Liver (tissue), 9 donors: ENCODE data around the gene CACNG4. TPM values are rescaled to one million over a fixed set of nuclear protein-coding genes. Genes with fewer than 3 reads are reported as not detected.

Experiments used
- DNase-seq: peaks from one replicate; pipeline ENCODE4 v3.0.0-alpha.2; 2017; ENCODE audit warnings: low spot score
- H3K27ac ChIP-seq, 2 donors: one replicate each; pipeline ENCODE4 v1.7.0; 2013; ENCODE audit warnings: inconsistent platforms in 2 of 2, low read length in 2 of 2, control low read depth in 1 of 2, low read depth in 1 of 2, mild to moderate bottlenecking in 1 of 2
- H3K27me3 ChIP-seq, 4 donors: one replicate each; pipeline versions ENCODE4 v1.6.1 to v1.7.0; 2013; ENCODE audit warnings: low read length in 3 of 4, inconsistent platforms in 1 of 4, mild to moderate bottlenecking in 1 of 4, moderate library complexity in 1 of 4; ENCODE audit not compliant: control insufficient read depth in 4 of 4, insufficient read depth in 4 of 4
- H3K36me3 ChIP-seq, 4 donors: one replicate each; pipeline versions ENCODE4 v1.6.1 to v1.7.0; 2013; ENCODE audit warnings: low read length in 3 of 4, mild to moderate bottlenecking in 3 of 4, low read depth in 1 of 4, moderate library complexity in 1 of 4; ENCODE audit not compliant: control insufficient read depth in 4 of 4, insufficient read depth in 3 of 4
- H3K4me1 ChIP-seq, 4 donors: one replicate each; pipeline versions ENCODE4 v1.6.1 to v1.7.0; 2013; ENCODE audit warnings: low read length in 3 of 4, mild to moderate bottlenecking in 3 of 4, moderate library complexity in 1 of 4; ENCODE audit not compliant: control insufficient read depth in 4 of 4, insufficient read depth in 4 of 4
- H3K4me3 ChIP-seq, 3 donors: one replicate each; pipeline versions ENCODE4 v1.6.1 to v1.7.0; 2013; ENCODE audit warnings: low read length in 3 of 3, control low read depth in 1 of 3, low read depth in 1 of 3, mild to moderate bottlenecking in 1 of 3
- H3K9ac ChIP-seq, 2 donors: one replicate each; pipeline ENCODE4 v1.7.0; 2013; ENCODE audit warnings: low read length in 2 of 2, mild to moderate bottlenecking in 2 of 2, moderate library complexity in 2 of 2, control low read depth in 1 of 2, low read depth in 1 of 2
- H3K9me3 ChIP-seq, 4 donors: one replicate each; pipeline versions ENCODE4 v1.6.1 to v1.7.0; 2013; ENCODE audit warnings: low read length in 3 of 4; ENCODE audit not compliant: control insufficient read depth in 4 of 4
- ATF3 ChIP-seq: IDR thresholded peaks from 2 replicates; pipeline ENCODE4 v1.6.1; 2016; ENCODE audit warnings: antibody characterized with exemption
- CTCF ChIP-seq: fragments of 150-350 bp; IDR thresholded peaks from 2 replicates; pipeline ENCODE4 v1.5.1; 2017; ENCODE audit warnings: improper control_type of control experiment, low read depth, low read length; ENCODE audit not compliant: missing input control
- EGR1 ChIP-seq, 2 donors: IDR thresholded peaks; 2 replicates each; pipeline ENCODE4 v1.6.1; 2016 to 2018; ENCODE audit warnings: antibody characterized with exemption in 2 of 2, low read depth in 2 of 2
- FOXA1 ChIP-seq: IDR thresholded peaks from 2 replicates; pipeline ENCODE4 v1.6.1; 2016; ENCODE audit warnings: antibody characterized with exemption
- FOXA2 ChIP-seq: IDR thresholded peaks from 2 replicates; pipeline ENCODE4 v1.6.1; 2016; ENCODE audit warnings: antibody characterized with exemption
- GABPA ChIP-seq, 2 donors: IDR thresholded peaks in 1 of 2; conservative IDR thresholded peaks in 1 of 2; 2 replicates each; pipeline ENCODE4 v1.6.1; 2016; ENCODE audit warnings: antibody characterized with exemption in 2 of 2, mild to moderate bottlenecking in 1 of 2, moderate library complexity in 1 of 2
- HNF4A ChIP-seq, 2 donors: conservative IDR thresholded peaks; 2 replicates each; pipeline ENCODE4 v1.6.1; 2016; ENCODE audit warnings: antibody characterized with exemption in 2 of 2, mild to moderate bottlenecking in 2 of 2
- HNF4G ChIP-seq: IDR thresholded peaks from 2 replicates; pipeline ENCODE4 v1.6.1; 2016; ENCODE audit warnings: antibody characterized with exemption
- JUND ChIP-seq, 2 donors: IDR thresholded peaks; 2 replicates each; pipeline ENCODE4 v1.6.1; 2016; ENCODE audit warnings: antibody characterized with exemption in 2 of 2
- MAX ChIP-seq: IDR thresholded peaks from 2 replicates; pipeline ENCODE4 v1.6.1; 2016; ENCODE audit warnings: antibody characterized with exemption
- NR2F2 ChIP-seq: IDR thresholded peaks from 2 replicates; pipeline ENCODE4 v1.6.1; 2016; ENCODE audit warnings: antibody characterized with exemption
- RAD21 ChIP-seq, 2 donors: IDR thresholded peaks; 2 replicates each; pipeline ENCODE4 v1.6.1; 2016; ENCODE audit warnings: antibody characterized with exemption in 2 of 2, mild to moderate bottlenecking in 2 of 2
- REST ChIP-seq: IDR thresholded peaks from 2 replicates; pipeline ENCODE4 v1.6.1; 2016; ENCODE audit warnings: antibody characterized with exemption, mild to moderate bottlenecking
- RXRA ChIP-seq, 2 donors: IDR thresholded peaks; 2 replicates each; pipeline ENCODE4 v1.6.1; 2017 to 2018; ENCODE audit warnings: antibody characterized with exemption in 2 of 2, mild to moderate bottlenecking in 1 of 2
- SP1 ChIP-seq: IDR thresholded peaks from 2 replicates; pipeline ENCODE4 v1.6.1; 2018; ENCODE audit warnings: antibody characterized with exemption, mild to moderate bottlenecking
- TAF1 ChIP-seq: conservative IDR thresholded peaks from 2 replicates; pipeline ENCODE4 v1.6.1; 2016; ENCODE audit warnings: antibody characterized with exemption, mild to moderate bottlenecking
- YY1 ChIP-seq: IDR thresholded peaks from 2 replicates; pipeline ENCODE4 v1.6.1; 2016; ENCODE audit warnings: antibody characterized with exemption, mild to moderate bottlenecking
- ZBTB33 ChIP-seq: IDR thresholded peaks from 2 replicates; pipeline ENCODE4 v1.6.1; 2016; ENCODE audit warnings: antibody characterized with exemption
- WGBS: extraction: QIAGEN DNeasy Blood & Tissue Kit; methylation state at CpG from one replicate; pipeline ENCODE4 v1.1.7; 2013; 5-methylcytosine and 5-hydroxymethylcytosine counted together
- polyA plus RNA-seq, 2 donors: library from polyadenylated mRNA; stranded (reverse) in 1 of 2; unstranded in 1 of 2; fragments of 200-250 nt in 1 of 2; fragments of >200 nt in 1 of 2; fragmentation: Nextera tagmentation in 1 of 2; extraction: Ambion mirVana in 1 of 2; gene quantifications; one replicate each; pipeline versions ENCODE4 v1.2.1 to v1.2.3, GENCODE V29; 2013 to 2015
- total RNA-seq, 2 donors: library from RNA; depleted of rRNA; stranded (reverse); fragments of >200 nt; gene quantifications; one replicate each; pipeline ENCODE4 v1.2.3, GENCODE V29; 2014
- donor health status: healthy.
- donor health status: healthy.
- donor health status: healthy.
- donor health status: healthy.
- donor health status: healthy.

The CACNG4 gene
- total and polyA plus RNA-seq, 4 donors = 0.02 to 0.09 (median 0.08) TPM; not detected in 1

GRCh38 chr17:67044940-67045339 lies 80.4 kb downstream of the CACNG4 start:
- WGBS = 89% methylated on average over 5 of the region's 5 CpGs

More at GRCh38 chr17:67044940-67045339, 80.4 kb downstream of the CACNG4 start:
- Histone ChIP-seq H3K9me3 (peaks cover 3 to 14% (median 4%) of the 10 kb centered on the region in 4 donors), H3K36me3 (no peaks in the 10 kb centered on the region), H3K4me1 (no peaks in the 10 kb centered on the region), H3K27me3 (no peaks in the 10 kb centered on the region), H3K9ac (no peak overlapping the region), H3K27ac (no peak overlapping the region), H3K4me3 (no peak overlapping the region)
- no peak for DNase-seq
- no peak for TF ChIP-seq MAX
- TF ChIP-seq ZBTB33 = no peak
- no peak for TF ChIP-seq GABPA (IDR thresholded peaks at IDR 0.05 in 1 of 2, conservative IDR thresholded peaks at IDR 0.05 in 1 of 2)
- no peak for TF ChIP-seq REST
- TF ChIP-seq SP1 = no peak
- no peak for TF ChIP-seq RXRA (IDR thresholded peaks at IDR 0.05)
- no peak for TF ChIP-seq TAF1
- TF ChIP-seq JUND (IDR thresholded peaks at IDR 0.05) = no peak
- TF ChIP-seq FOXA2 = no peak
- TF ChIP-seq HNF4G = no peak
- TF ChIP-seq ATF3 = no peak
- TF ChIP-seq YY1 = no peak
- TF ChIP-seq FOXA1 = no peak
- TF ChIP-seq CTCF = no peak
- no peak for TF ChIP-seq EGR1 (IDR thresholded peaks at IDR 0.05; ENCODE audit: low read depth in 2 of 2)
- no peak for TF ChIP-seq RAD21 (IDR thresholded peaks at IDR 0.05)
- no peak for TF ChIP-seq NR2F2
- no peak for TF ChIP-seq HNF4A (conservative IDR thresholded peaks at IDR 0.05)
